BJ (cell line): ENCODE data around the gene IL1RAP. TPM values are rescaled to one million over a fixed set of nuclear protein-coding genes. Genes with fewer than 3 reads are reported as not detected.

Experiments
- CTCF ChIA-PET: fragments of 350-600 bp; formaldehyde crosslinking; extraction: SDS; loops from one replicate; lab custom pipeline; 2021; ENCODE audit warnings: antibody characterized with exemption, inconsistent platforms; lab: Yijun Ruan, JAX
- POLR2A ChIA-PET: fragments of 300-600 bp; sonication (Branson Sonifier 250); formaldehyde crosslinking; extraction: SDS; loops from one replicate; lab custom pipeline; 2021; ENCODE audit warnings: antibody characterized with exemption; lab: Charles Lee
- DNase-seq: peaks from one replicate; pipeline ENCODE4 v3.0.0-alpha.2; 2011; ENCODE audit warnings: low read depth
- H3K27me3 ChIP-seq: 2 replicates; pipeline ENCODE4 v1.6.0; 2011; ENCODE audit warnings: low read length; ENCODE audit not compliant: control insufficient read depth, insufficient read depth
- H3K36me3 ChIP-seq: 2 replicates; pipeline ENCODE4 v1.5.1; 2011; ENCODE audit warnings: low read length; ENCODE audit not compliant: control insufficient read depth, insufficient read depth
- H3K4me3 ChIP-seq: 2 replicates; pipeline ENCODE4 v1.5.1; 2011; ENCODE audit warnings: low read depth, mild to moderate bottlenecking, control low read depth, low read length
- CTCF ChIP-seq: IDR thresholded peaks from 2 replicates; pipeline ENCODE4 v1.5.1; 2011; ENCODE audit warnings: low read depth, mild to moderate bottlenecking, control low read depth, inconsistent platforms, low read length, moderate library complexity; ENCODE audit not compliant: insufficient read depth
- polyA plus RNA-seq: library from polyadenylated mRNA; depleted of rRNA; stranded (reverse); fragments of >200 nt; gene quantifications from 2 replicates; pipeline ENCODE4 v1.2.3, GENCODE V29; 2011

The IL1RAP gene
- polyA plus RNA-seq, 1 experiment, result 8.6 TPM

- DNase-seq, result no peak
- no peaks in the 10 kb centered on the region for H3K27me3 ChIP-seq
- POLR2A ChIA-PET, result no interaction called here
- no peak for TF ChIP-seq CTCF
- CTCF ChIA-PET, result no interaction called here
- H3K4me3 ChIP-seq, result no peak overlapping the region
- H3K36me3 ChIP-seq, result no peaks in the 10 kb centered on the region
These were observed 39.3 kb downstream of the IL1RAP start for GRCh38 chr3:190552969-190553759.

DNA sequence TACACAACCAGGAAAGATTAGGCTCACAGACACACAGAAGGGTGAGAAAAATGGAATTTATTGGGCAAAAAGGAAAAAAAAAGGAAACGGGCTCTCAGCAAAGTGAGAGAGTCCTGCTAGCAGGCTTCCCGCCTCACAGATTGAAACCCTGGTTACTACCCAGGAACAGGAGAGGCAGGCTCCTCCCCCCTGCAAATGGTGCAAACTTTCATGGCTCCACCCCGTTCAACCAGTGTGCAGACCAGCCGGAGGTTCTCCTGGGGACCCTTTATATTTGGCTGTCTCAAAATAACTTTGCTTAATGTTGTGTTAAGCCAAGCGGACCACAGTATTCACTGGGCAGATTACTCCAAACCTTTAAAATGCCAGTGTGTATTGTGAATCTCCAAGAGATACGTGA is 40.3 kb downstream of the IL1RAP start:
- ChIA-PET CTCF (no interaction called here), POLR2A (no interaction called here)
- no peaks in the 10 kb centered on the region for H3K36me3 ChIP-seq
- no peaks in the 10 kb centered on the region for H3K27me3 ChIP-seq
- no peak for TF ChIP-seq CTCF
- no peak overlapping the region for H3K4me3 ChIP-seq
- DNase-seq, result no peak

- no peaks in the 10 kb centered on the region for H3K27me3 ChIP-seq
- no peak for TF ChIP-seq CTCF
- no peaks in the 10 kb centered on the region for H3K36me3 ChIP-seq
- no peak overlapping the region for H3K4me3 ChIP-seq
- ChIA-PET POLR2A (no interaction called here), CTCF (interaction anchor here (0.6 to 1.0 kb wide), 2 partner anchors 14 to 54 kb away, joined by 3 to 4 read pairs; no protein-coding TSS in a partner anchor)
- no peak for DNase-seq
These were observed 42.5 kb downstream of the IL1RAP start for GRCh38 chr3:190556351-190556750.

GRCh38 chr3:190557296-190557695 is 43.4 kb downstream of the IL1RAP start:
- CTCF ChIA-PET, result interaction anchor here (1.0 kb wide), 1 partner anchor 15 kb away, joined by 4 read pairs; no protein-coding TSS in a partner anchor
- Histone ChIP-seq H3K27me3 (no peaks in the 10 kb centered on the region), H3K36me3 (no peaks in the 10 kb centered on the region), H3K4me3 (no peak overlapping the region)
- no peak for TF ChIP-seq CTCF
- no peak for DNase-seq
- POLR2A ChIA-PET, result no interaction called here

DNA sequence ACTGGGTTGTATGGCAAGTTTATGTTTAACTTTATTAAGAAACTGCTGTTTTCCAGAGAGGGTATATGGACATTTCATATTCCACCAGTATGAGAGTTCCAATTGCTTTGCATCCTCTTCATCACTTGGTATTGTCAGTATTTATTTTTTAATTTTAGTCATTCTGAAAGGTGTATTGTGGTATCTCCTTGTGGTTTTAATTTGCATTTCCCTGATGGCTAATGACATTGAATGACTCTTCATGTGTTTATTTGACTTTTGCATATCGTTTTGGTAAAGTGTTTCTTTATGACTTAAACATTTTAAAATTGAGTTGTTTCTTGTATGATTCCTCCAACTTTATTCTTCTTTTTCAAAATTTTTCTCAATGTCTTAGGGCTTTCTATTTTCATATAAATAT is 44.4 kb downstream of the IL1RAP start:
- CTCF ChIA-PET, result interaction anchor here (0.6 kb wide), 1 partner anchor 1172 kb away, joined by 3 read pairs; no protein-coding TSS in a partner anchor
- H3K4me3 ChIP-seq, result no peak overlapping the region
- no peaks in the 10 kb centered on the region for H3K27me3 ChIP-seq
- no peak for DNase-seq
- POLR2A ChIA-PET, result no interaction called here
- TF ChIP-seq CTCF, result no peak
- no peaks in the 10 kb centered on the region for H3K36me3 ChIP-seq
